HFFc6 (cell line): ENCODE data around the gene NLGN2. TPM values are rescaled to one million over a fixed set of nuclear protein-coding genes. Genes with fewer than 3 reads are reported as not detected.

Source experiments
- DNase-seq: peaks from one replicate; pipeline ENCODE4 v3.0.0-alpha.2; 2018
- H3K27ac Mint-ChIP-seq: 2 replicates; pipeline ENCODE4 v1.8.0; 2020; ENCODE audit warnings: mild to moderate bottlenecking, mixed read lengths
- H3K27me3 Mint-ChIP-seq: 2 replicates; pipeline ENCODE4 v1.8.0; 2021; ENCODE audit warnings: mild to moderate bottlenecking, moderate library complexity, mixed read lengths; ENCODE audit not compliant: insufficient read depth
- H3K36me3 Mint-ChIP-seq: 2 replicates; pipeline ENCODE4 v1.8.0; 2021; ENCODE audit warnings: low read depth, mixed read lengths
- H3K4me1 Mint-ChIP-seq: 2 replicates; pipeline ENCODE4 v1.8.0; 2020; ENCODE audit warnings: low read depth, mixed read lengths
- H3K4me3 Mint-ChIP-seq: 2 replicates; pipeline ENCODE4 v1.8.0; 2020; ENCODE audit warnings: mild to moderate bottlenecking, moderate library complexity, mixed read lengths
- H3K9me3 Mint-ChIP-seq: 2 replicates; pipeline ENCODE4 v1.8.0; 2020; ENCODE audit warnings: mild to moderate bottlenecking, mixed read lengths
- total RNA-seq, 6 experiments: library from RNA; stranded (reverse); fragmentation: NEBNext Ultra II Directional; extraction: Animal tissue kit (Norgen Biotek cat#: 25700); gene quantifications; 2 replicates in 1 of 6; 3 replicates in 5 of 6; pipeline ENCODE4 v1.2.3, GENCODE V29; 2021
- TF ChIP-seq, protein P1 (sequence below): fragments of 200-600 bp; sonication (generic); IDR thresholded peaks from 2 replicates; pipeline ENCODE4 v1.5.0; 2021; ENCODE audit warnings: antibody characterized with exemption, mild to moderate bottlenecking

The NLGN2 gene
- total RNA-seq, 6 experiments from 2014 or later = 41.3 to 57.3 (median 46.2) TPM

DNA sequence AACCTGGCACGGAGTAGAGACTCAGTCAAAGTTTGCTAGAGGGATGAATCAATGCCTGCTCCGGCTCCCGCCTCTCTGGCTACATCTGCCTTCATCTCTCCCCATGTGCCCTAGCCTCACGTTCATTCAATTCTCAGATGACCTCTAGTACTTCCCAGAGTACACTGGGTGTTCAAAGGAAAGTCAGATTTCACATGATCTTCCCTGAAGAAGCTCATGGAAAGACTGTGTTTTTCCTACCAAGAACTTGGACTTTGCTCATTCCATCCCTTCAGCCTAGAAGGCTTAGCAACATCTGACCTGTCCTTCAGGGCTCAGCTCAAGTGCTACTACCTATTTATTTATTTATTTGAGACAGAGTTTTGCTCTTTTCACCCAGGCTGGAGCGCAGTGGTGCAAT lies 37.8 kb upstream of the NLGN2 start:
- no peaks in the 10 kb centered on the region for H3K4me1 Mint-ChIP-seq
- H3K27me3 Mint-ChIP-seq = peaks cover 30% of the 10 kb centered on the region
- no peak for DNase-seq
- H3K36me3 Mint-ChIP-seq = no peaks in the 10 kb centered on the region
- H3K4me3 Mint-ChIP-seq = no peak overlapping the region
- TF ChIP-seq, protein P1, sequence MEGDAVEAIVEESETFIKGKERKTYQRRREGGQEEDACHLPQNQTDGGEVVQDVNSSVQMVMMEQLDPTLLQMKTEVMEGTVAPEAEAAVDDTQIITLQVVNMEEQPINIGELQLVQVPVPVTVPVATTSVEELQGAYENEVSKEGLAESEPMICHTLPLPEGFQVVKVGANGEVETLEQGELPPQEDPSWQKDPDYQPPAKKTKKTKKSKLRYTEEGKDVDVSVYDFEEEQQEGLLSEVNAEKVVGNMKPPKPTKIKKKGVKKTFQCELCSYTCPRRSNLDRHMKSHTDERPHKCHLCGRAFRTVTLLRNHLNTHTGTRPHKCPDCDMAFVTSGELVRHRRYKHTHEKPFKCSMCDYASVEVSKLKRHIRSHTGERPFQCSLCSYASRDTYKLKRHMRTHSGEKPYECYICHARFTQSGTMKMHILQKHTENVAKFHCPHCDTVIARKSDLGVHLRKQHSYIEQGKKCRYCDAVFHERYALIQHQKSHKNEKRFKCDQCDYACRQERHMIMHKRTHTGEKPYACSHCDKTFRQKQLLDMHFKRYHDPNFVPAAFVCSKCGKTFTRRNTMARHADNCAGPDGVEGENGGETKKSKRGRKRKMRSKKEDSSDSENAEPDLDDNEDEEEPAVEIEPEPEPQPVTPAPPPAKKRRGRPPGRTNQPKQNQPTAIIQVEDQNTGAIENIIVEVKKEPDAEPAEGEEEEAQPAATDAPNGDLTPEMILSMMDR = no peak
- H3K27ac Mint-ChIP-seq = no peak overlapping the region
- H3K9me3 Mint-ChIP-seq = no peaks in the 10 kb centered on the region

DNA sequence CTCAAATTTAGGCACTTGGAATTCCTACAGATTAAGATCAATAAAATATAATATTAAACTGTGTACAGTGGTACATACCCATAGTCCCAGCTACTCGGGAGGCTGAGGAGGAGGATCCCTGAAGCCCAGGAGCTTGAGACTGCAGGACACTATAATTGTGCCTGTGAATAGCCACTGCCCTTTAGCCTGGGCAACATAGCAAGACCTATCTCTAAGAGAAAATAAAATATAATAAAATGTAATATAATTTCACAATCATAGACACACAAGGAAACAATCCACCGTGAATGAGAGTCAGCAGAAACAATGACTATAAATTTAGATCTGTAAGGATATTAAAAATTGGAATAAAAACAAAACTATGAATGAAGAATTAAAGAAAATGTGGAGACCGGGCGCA lies 36.8 kb upstream of the NLGN2 start:
- Mint-ChIP-seq H3K36me3 (no peaks in the 10 kb centered on the region), H3K4me3 (no peak overlapping the region), H3K27ac (no peak overlapping the region), H3K4me1 (no peaks in the 10 kb centered on the region), H3K27me3 (peaks cover 27% of the 10 kb centered on the region), H3K9me3 (no peaks in the 10 kb centered on the region)
- TF ChIP-seq, protein P1 = no peak
- no peak for DNase-seq

DNA sequence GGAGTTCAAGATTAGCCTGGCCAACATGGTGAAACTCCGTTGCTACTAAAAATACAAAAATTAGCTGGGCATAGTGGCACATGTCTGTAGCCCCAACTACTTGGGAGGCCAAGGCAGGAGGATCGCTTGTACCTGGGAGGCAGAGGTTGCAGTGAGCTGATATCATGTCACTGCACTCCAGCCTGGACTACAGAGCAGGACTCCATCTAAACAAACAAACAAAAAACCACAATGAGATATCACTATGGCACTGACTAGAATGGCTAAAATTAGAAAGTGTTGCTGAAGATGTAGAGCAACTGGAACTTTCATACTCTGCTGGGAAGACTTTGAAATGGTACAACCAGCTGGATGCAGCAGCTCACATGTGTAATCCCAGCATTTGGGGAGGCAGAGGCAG lies 33.3 kb upstream of the NLGN2 start:
- Mint-ChIP-seq H3K27me3 (peaks cover 16% of the 10 kb centered on the region), H3K9me3 (peaks cover 5% of the 10 kb centered on the region), H3K4me1 (no peaks in the 10 kb centered on the region), H3K27ac (no peak overlapping the region), H3K36me3 (peaks cover 5% of the 10 kb centered on the region), H3K4me3 (no peak overlapping the region)
- TF ChIP-seq, protein P1 = no peak
- DNase-seq = no peak

DNA sequence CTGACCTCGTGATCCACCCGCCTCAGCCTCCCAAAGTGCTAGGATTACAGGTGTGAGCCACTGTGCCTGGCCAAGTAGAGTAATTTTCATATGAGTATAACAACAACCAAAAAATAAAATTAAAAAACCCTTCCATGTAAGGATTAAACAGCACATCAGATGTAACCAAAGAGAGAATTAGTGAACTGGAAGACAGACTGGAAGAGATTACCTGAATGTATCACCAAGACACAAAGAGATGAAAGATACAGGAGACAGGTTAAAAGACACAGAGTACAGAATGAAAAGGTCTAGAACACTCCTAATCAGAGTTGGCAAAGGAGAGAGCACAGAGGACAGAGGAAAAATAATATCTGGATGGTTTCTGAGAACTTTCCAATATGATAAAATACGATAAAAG lies 28.5 kb upstream of the NLGN2 start:
- DNase-seq = no peak
- Mint-ChIP-seq H3K4me1 (peaks cover 6% of the 10 kb centered on the region), H3K9me3 (peaks cover 11% of the 10 kb centered on the region), H3K27me3 (peaks cover 19% of the 10 kb centered on the region), H3K27ac (no peak overlapping the region), H3K36me3 (peaks cover 11% of the 10 kb centered on the region), H3K4me3 (no peak overlapping the region)
- TF ChIP-seq, protein P1 = no peak

DNA sequence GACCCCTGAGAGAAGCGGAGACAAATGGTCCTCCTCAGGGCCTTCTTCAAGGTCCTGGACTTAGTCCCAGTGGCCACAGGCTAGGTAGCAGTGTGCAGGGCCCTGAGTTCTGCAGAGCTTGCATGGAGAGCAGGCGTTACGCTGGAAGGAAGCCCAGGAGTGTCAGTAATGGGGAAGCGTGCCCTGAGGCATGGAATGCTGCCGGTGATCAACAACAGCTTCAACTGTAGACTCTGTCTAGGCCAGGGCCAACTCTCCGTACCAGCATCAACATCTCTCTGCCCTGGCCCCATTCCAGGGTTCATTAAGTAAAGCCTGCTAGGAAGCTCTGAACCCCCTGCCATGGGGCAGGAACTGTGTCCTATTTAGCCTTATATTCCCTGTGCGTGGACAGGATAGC lies 27.3 kb upstream of the NLGN2 start:
- Mint-ChIP-seq H3K36me3 (peaks cover 11% of the 10 kb centered on the region), H3K4me3 (peak overlapping the region; percentile 67), H3K9me3 (peaks cover 11% of the 10 kb centered on the region), H3K4me1 (peaks cover 6% of the 10 kb centered on the region), H3K27me3 (peaks cover 19% of the 10 kb centered on the region), H3K27ac (no peak overlapping the region; the same call in 1 of the 2 replicates)
- TF ChIP-seq, protein P1 = no peak
- DNase-seq = peak; percentile 18
